H1 (cell line): Measurements from ENCODE around the gene NBL1. TPM values are rescaled to one million over a fixed set of nuclear protein-coding genes. Genes with fewer than 3 reads are reported as not detected.

ENCODE experiments used
- CTCF ChIA-PET: fragments of 300-600 bp; sonication (Branson Sonifier 250); formaldehyde crosslinking; loops from one replicate; lab custom pipeline; 2021; ENCODE audit not compliant: partially characterized antibody; lab: Charles Lee
- POLR2A ChIA-PET: fragments of 300-600 bp; sonication (Branson Sonifier 250); formaldehyde crosslinking; loops from one replicate; lab custom pipeline; 2021; ENCODE audit warnings: inconsistent platforms; ENCODE audit not compliant: partially characterized antibody; lab: Charles Lee
- DNase-seq, 2 experiments: peaks; one replicate each; pipeline versions ENCODE4 v3.0.0 to v3.0.0-alpha.2; 2010 to 2022; ENCODE audit warnings: low spot score in 2 of 2, low read depth in 1 of 2, mixed read lengths in 1 of 2
- FAIRE-seq: peaks from 2 replicates; lab custom pipeline; 2011; peaks lifted over from hg19 to GRCh38; lab: Jason Lieb, UNC
- H2AFZ ChIP-seq: 2 replicates; pipeline ENCODE4 v1.8.1; 2012; ENCODE audit warnings: low read length, inconsistent platforms
- H2AK5ac ChIP-seq: 2 replicates; pipeline ENCODE4 v1.6.1; 2013; ENCODE audit warnings: low read depth, low read length
- H2BK120ac ChIP-seq: replicated peaks from 2 replicates; pipeline ENCODE3; 2013; ENCODE audit warnings: low read depth, low read length, inconsistent platforms
- H2BK12ac ChIP-seq: 2 replicates; pipeline ENCODE4 v1.6.1; 2013; ENCODE audit warnings: low read depth, low read length
- H2BK15ac ChIP-seq: 2 replicates; pipeline ENCODE4 v1.6.1; 2013; ENCODE audit warnings: low read length
- H2BK20ac ChIP-seq: 2 replicates; pipeline ENCODE4 v1.6.1; 2013; ENCODE audit warnings: low read length
- H2BK5ac ChIP-seq: 2 replicates; pipeline ENCODE4 v1.6.1; 2013; ENCODE audit warnings: low read depth, low read length
- H3K14ac ChIP-seq: 2 replicates; pipeline ENCODE4 v1.6.1; 2013; ENCODE audit warnings: inconsistent platforms; ENCODE audit not compliant: insufficient read length
- H3K18ac ChIP-seq: 2 replicates; pipeline ENCODE4 v1.6.1; 2013; ENCODE audit warnings: low read length; ENCODE audit errors: extremely low read depth
- H3K23ac ChIP-seq: 2 replicates; pipeline ENCODE4 v1.6.1; 2013; ENCODE audit warnings: inconsistent platforms; ENCODE audit not compliant: insufficient read length
- H3K23me2 ChIP-seq: 2 replicates; pipeline ENCODE4 v1.6.1; 2013; ENCODE audit warnings: low read depth, low read length
- H3K27ac ChIP-seq: 2 replicates; pipeline ENCODE4 v1.6.1; 2011; ENCODE audit warnings: low read depth, low read length, inconsistent platforms
- H3K27me3 ChIP-seq, 4 experiments: replicated peaks in 1 of 4; 1 replicate in 1 of 4; 2 replicates in 3 of 4; pipeline versions ENCODE4 v1.6.1 to v1.8.1; 2011 to 2013; ENCODE audit warnings: low read length in 3 of 4, mild to moderate bottlenecking in 3 of 4, inconsistent platforms in 2 of 4, mixed read lengths in 2 of 4, moderate library complexity in 1 of 4; ENCODE audit not compliant: control insufficient read depth in 3 of 4, insufficient read depth in 3 of 4; ENCODE audit errors: extremely low read depth in 1 of 4
- H3K36me3 ChIP-seq, 4 experiments: 2 replicates each; pipeline versions ENCODE4 v1.6.1 to v1.8.1; 2011 to 2013; ENCODE audit warnings: mild to moderate bottlenecking in 4 of 4, low read length in 3 of 4, moderate library complexity in 2 of 4, control low read depth in 1 of 4, inconsistent platforms in 1 of 4; ENCODE audit not compliant: insufficient read depth in 4 of 4, control insufficient read depth in 2 of 4
- H3K4ac ChIP-seq: replicated peaks from 2 replicates; pipeline ENCODE3; 2013; ENCODE audit warnings: low read length, low read depth, mixed read lengths, inconsistent platforms; ENCODE audit not compliant: insufficient read length
- H3K4me1 ChIP-seq, 4 experiments: replicated peaks in 1 of 4; 1 replicate in 1 of 4; 2 replicates in 3 of 4; pipeline versions ENCODE4 v1.6.1 to v1.8.1; 2011 to 2013; ENCODE audit warnings: low read length in 3 of 4, inconsistent platforms in 2 of 4, mixed read lengths in 1 of 4; ENCODE audit not compliant: insufficient read depth in 4 of 4, control insufficient read depth in 3 of 4
- H3K4me2 ChIP-seq, 2 experiments: 2 replicates each; pipeline versions ENCODE4 v1.6.1 to v1.8.1; 2011 to 2013; ENCODE audit warnings: low read depth in 2 of 2, low read length in 2 of 2, control low read depth in 1 of 2, inconsistent platforms in 1 of 2, mild to moderate bottlenecking in 1 of 2; ENCODE audit not compliant: insufficient read depth in 1 of 2
- H3K4me3 ChIP-seq, 4 experiments: fragments of 200-600, 300-600 bp in 1 of 4; sonication (generic), shearing (Covaris generic), sonication (Bioruptor Twin) in 1 of 4; 2 replicates each; pipeline versions ENCODE4 v1.5.1 to v1.8.1; 2011 to 2016; ENCODE audit warnings: low read length in 4 of 4, low read depth in 3 of 4, control low read depth in 2 of 4, inconsistent platforms in 2 of 4, mild to moderate bottlenecking in 2 of 4, mixed read lengths in 1 of 4, moderate library complexity in 1 of 4; ENCODE audit not compliant: insufficient read depth in 2 of 4; ENCODE audit errors: extremely low read depth in 1 of 4
- H3K56ac ChIP-seq: replicated peaks from 2 replicates; pipeline ENCODE3; 2013; ENCODE audit warnings: low read depth, mild to moderate bottlenecking, mixed read lengths, low read length, inconsistent platforms; ENCODE audit not compliant: insufficient read length
- H3K79me1 ChIP-seq: 2 replicates; pipeline ENCODE4 v1.6.1; 2013; ENCODE audit warnings: low read depth, low read length, control low read depth
- H3K79me2 ChIP-seq, 2 experiments: 2 replicates each; pipeline versions ENCODE4 v1.6.1 to v1.8.1; 2012 to 2013; ENCODE audit warnings: low read length in 2 of 2, mild to moderate bottlenecking in 2 of 2, inconsistent platforms in 1 of 2; ENCODE audit not compliant: insufficient read depth in 2 of 2, control insufficient read depth in 1 of 2
- H3K9ac ChIP-seq, 4 experiments: replicated peaks in 1 of 4; 1 replicate in 1 of 4; 2 replicates in 3 of 4; pipeline versions ENCODE4 v1.6.1 to v1.8.1; 2011 to 2013; ENCODE audit warnings: low read depth in 3 of 4, low read length in 3 of 4, control low read depth in 2 of 4, mild to moderate bottlenecking in 2 of 4, moderate library complexity in 2 of 4, inconsistent platforms in 1 of 4; ENCODE audit errors: extremely low read depth in 1 of 4
- H3K9me3 ChIP-seq, 2 experiments: 2 replicates each; pipeline versions ENCODE4 v1.6.1 to v1.8.1; 2012 to 2013; ENCODE audit warnings: mild to moderate bottlenecking in 2 of 2, moderate library complexity in 2 of 2, control low read depth in 1 of 2, inconsistent platforms in 1 of 2, low read depth in 1 of 2, low read length in 1 of 2, mixed read lengths in 1 of 2; ENCODE audit not compliant: insufficient read depth in 2 of 2
- H4K20me1 ChIP-seq, 2 experiments: replicated peaks in 1 of 2; 2 replicates each; pipeline versions ENCODE3 to v1.8.1; 2011 to 2013; ENCODE audit warnings: inconsistent platforms in 2 of 2, low read length in 2 of 2, mild to moderate bottlenecking in 1 of 2; ENCODE audit not compliant: insufficient read depth in 2 of 2, control insufficient read depth in 1 of 2
- H4K5ac ChIP-seq: 2 replicates; pipeline ENCODE4 v1.6.1; 2013; ENCODE audit warnings: low read length, low read depth, mixed read lengths, inconsistent platforms; ENCODE audit not compliant: insufficient read length
- H4K8ac ChIP-seq: 2 replicates; pipeline ENCODE4 v1.8.0; 2013; ENCODE audit warnings: mild to moderate bottlenecking, moderate library complexity, low read length, inconsistent platforms; ENCODE audit not compliant: insufficient read depth; ENCODE audit errors: extremely low read depth
- H4K91ac ChIP-seq: replicated peaks from 2 replicates; pipeline ENCODE3; 2013; ENCODE audit warnings: low read length, mixed read lengths, inconsistent platforms; ENCODE audit not compliant: insufficient read length
- ATF3 ChIP-seq: IDR thresholded peaks from 2 replicates; pipeline ENCODE4 v1.6.1; 2011; ENCODE audit warnings: low read depth, mild to moderate bottlenecking, low read length; ENCODE audit not compliant: insufficient read depth
- CREB1 ChIP-seq: IDR thresholded peaks from 2 replicates; pipeline ENCODE4 v1.6.1; 2012; ENCODE audit warnings: inconsistent platforms
- EP300 ChIP-seq, 2 experiments: IDR thresholded peaks; 1 replicate in 1 of 2; 2 replicates in 1 of 2; pipeline ENCODE4 v1.6.1; 2011 to 2012; ENCODE audit warnings: low read depth in 2 of 2, low read length in 2 of 2, mild to moderate bottlenecking in 2 of 2, borderline replicate concordance in 1 of 2, inconsistent platforms in 1 of 2, moderate library complexity in 1 of 2
- SP2 ChIP-seq: IDR thresholded peaks from 2 replicates; pipeline ENCODE4 v1.6.1; 2012; ENCODE audit warnings: mild to moderate bottlenecking, low read length, inconsistent platforms
- SUZ12 ChIP-seq: fragments of 200-600 bp; sonication (generic); IDR thresholded peaks from 2 replicates; pipeline ENCODE4 v1.6.1; 2012; ENCODE audit warnings: mild to moderate bottlenecking, inconsistent platforms, low read length, moderate library complexity, mixed read lengths
- TAF7 ChIP-seq: optimal IDR thresholded peaks from 2 replicates; pipeline ENCODE3; 2011; ENCODE audit warnings: low read depth, mild to moderate bottlenecking, inconsistent platforms, low read length, moderate library complexity, borderline replicate concordance
- WGBS, 2 experiments: shearing (Covaris generic) in 1 of 2; methylation state at CpG; one replicate each; pipeline versions ENCODE4 v1.1.6 to v1.1.7; 2013 to 2015; ENCODE audit warnings: low lambda C conversion rate in 2 of 2, mixed read lengths in 2 of 2, inconsistent platforms in 1 of 2, low coverage in 1 of 2, missing lambda C conversion rate in 1 of 2; ENCODE audit not compliant: insufficient replicate concordance in 2 of 2, insufficient coverage in 1 of 2, insufficient read length in 1 of 2; ENCODE audit errors: extremely low coverage in 1 of 2, missing lambda C conversion rate in 1 of 2; 5-methylcytosine and 5-hydroxymethylcytosine counted together
- polyA plus RNA-seq, 7 experiments: library from polyadenylated mRNA; depleted of rRNA in 3 of 7; stranded (reverse) in 5 of 7; unstranded in 2 of 7; fragments of >200 nt in 5 of 7; fragments of 200-250 nt in 2 of 7; gene quantifications; 1 replicate in 5 of 7; 2 replicates in 1 of 7; 4 replicates in 1 of 7; pipeline versions ENCODE4 v1.2.1 to v1.2.3, GENCODE V29; 2011 to 2013; ENCODE audit warnings: missing spikeins in 2 of 7, mixed read lengths in 2 of 7
- total RNA-seq: library from RNA; stranded (reverse); fragmentation: NEBNext Ultra II Directional; extraction: Animal tissue kit (Norgen Biotek cat#: 25700); gene quantifications from 2 replicates; pipeline ENCODE4 v1.2.1, GENCODE V29; 2021
- TF ChIP-seq, protein P1 (sequence below): IDR thresholded peaks from 2 replicates; pipeline ENCODE4 v1.6.1; 2012; ENCODE audit warnings: inconsistent platforms
- TF ChIP-seq, protein P2 (sequence below), 3 experiments: IDR thresholded peaks; 1 replicate in 2 of 3; 2 replicates in 1 of 3; pipeline versions ENCODE4 v1.5.1 to v1.6.1; 2011; ENCODE audit warnings: low read length in 3 of 3, mild to moderate bottlenecking in 3 of 3, inconsistent platforms in 2 of 3, low read depth in 1 of 3, moderate library complexity in 1 of 3; ENCODE audit not compliant: insufficient read depth in 1 of 3; ENCODE audit errors: control extremely low read depth in 1 of 3
- TF ChIP-seq, protein P3 (sequence below): IDR thresholded peaks from 2 replicates; pipeline ENCODE4 v1.6.1; 2011; ENCODE audit warnings: low read length, improper control_type of control experiment

The NBL1 gene
- total and polyA plus RNA-seq, 2 of the 8 experiments (the other 6 are each of a cell fraction or from before 2014, with no cell fraction given): 8.7 to 9.7 TPM

- Histone ChIP-seq H2BK5ac (no peak overlapping the region), H3K23me2 (peaks cover 9% of the 10 kb centered on the region; the same call in 1 of the 2 replicates), H3K18ac (no peak overlapping the region), H4K91ac (no peak overlapping the region), H3K79me2 (no peaks in the 10 kb centered on the region), H3K4me3 (no peak overlapping the region), H3K9ac (no peak overlapping the region), H4K5ac (no peak overlapping the region), H3K9me3 (no peaks in the 10 kb centered on the region), H2BK120ac (no peak overlapping the region), H2BK20ac (no peak overlapping the region), H4K20me1 (peaks cover 0 to 2% of the 10 kb centered on the region in 2 experiments), H3K36me3 (no peaks in the 10 kb centered on the region; a peak in 1 of 8 replicates), H2AFZ (no peak overlapping the region), H2AK5ac (no peak overlapping the region), H3K4me1 (peaks cover 0 to 4% (median 0%) of the 10 kb centered on the region in 4 experiments; a peak in 4 of 7 replicates), H3K4me2 (no peak overlapping the region), H3K56ac (no peak overlapping the region), H2BK15ac (no peak overlapping the region), H3K4ac (no peak overlapping the region), H2BK12ac (no peak overlapping the region), H3K79me1 (no peaks in the 10 kb centered on the region; the same call in 1 of the 2 replicates), H3K14ac (no peak overlapping the region), H3K27ac (no peak overlapping the region), H3K23ac (no peak overlapping the region), H3K27me3 (peaks cover 28 to 43% (median 38%) of the 10 kb centered on the region in 4 experiments), H4K8ac (no peak overlapping the region)
- CTCF ChIA-PET: interaction anchor here (0.6 to 6.1 kb wide), 62 partner anchors 8 to 399 kb away, joined by 3 to 127 read pairs (median 4); partner anchors contain the start of genes NBL1 and RNF186
- DNase-seq: no peak
- FAIRE-seq: no peak
- 91% methylated on average over 2 of the region's 3 CpGs; no CpG with 5 or more reads in 1 of the 2 experiments for WGBS, 2 experiments
- POLR2A ChIA-PET: no interaction called here
- no peak for TF ChIP-seq EP300 (IDR thresholded peaks at IDR 0.05; ENCODE audit: borderline replicate concordance in 1 of 2, low read depth in 2 of 2, low read length in 2 of 2)
- TF ChIP-seq, protein P1, sequence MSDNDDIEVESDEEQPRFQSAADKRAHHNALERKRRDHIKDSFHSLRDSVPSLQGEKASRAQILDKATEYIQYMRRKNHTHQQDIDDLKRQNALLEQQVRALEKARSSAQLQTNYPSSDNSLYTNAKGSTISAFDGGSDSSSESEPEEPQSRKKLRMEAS: no peak
- TF ChIP-seq, protein P2, sequence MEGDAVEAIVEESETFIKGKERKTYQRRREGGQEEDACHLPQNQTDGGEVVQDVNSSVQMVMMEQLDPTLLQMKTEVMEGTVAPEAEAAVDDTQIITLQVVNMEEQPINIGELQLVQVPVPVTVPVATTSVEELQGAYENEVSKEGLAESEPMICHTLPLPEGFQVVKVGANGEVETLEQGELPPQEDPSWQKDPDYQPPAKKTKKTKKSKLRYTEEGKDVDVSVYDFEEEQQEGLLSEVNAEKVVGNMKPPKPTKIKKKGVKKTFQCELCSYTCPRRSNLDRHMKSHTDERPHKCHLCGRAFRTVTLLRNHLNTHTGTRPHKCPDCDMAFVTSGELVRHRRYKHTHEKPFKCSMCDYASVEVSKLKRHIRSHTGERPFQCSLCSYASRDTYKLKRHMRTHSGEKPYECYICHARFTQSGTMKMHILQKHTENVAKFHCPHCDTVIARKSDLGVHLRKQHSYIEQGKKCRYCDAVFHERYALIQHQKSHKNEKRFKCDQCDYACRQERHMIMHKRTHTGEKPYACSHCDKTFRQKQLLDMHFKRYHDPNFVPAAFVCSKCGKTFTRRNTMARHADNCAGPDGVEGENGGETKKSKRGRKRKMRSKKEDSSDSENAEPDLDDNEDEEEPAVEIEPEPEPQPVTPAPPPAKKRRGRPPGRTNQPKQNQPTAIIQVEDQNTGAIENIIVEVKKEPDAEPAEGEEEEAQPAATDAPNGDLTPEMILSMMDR (IDR thresholded peaks at IDR 0.05; ENCODE audit: control extremely low read depth in 1 of 3, insufficient read depth in 1 of 3, low read depth in 1 of 3, low read length in 3 of 3): no peak
- TF ChIP-seq, protein P3, sequence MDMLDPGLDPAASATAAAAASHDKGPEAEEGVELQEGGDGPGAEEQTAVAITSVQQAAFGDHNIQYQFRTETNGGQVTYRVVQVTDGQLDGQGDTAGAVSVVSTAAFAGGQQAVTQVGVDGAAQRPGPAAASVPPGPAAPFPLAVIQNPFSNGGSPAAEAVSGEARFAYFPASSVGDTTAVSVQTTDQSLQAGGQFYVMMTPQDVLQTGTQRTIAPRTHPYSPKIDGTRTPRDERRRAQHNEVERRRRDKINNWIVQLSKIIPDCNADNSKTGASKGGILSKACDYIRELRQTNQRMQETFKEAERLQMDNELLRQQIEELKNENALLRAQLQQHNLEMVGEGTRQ: no peak
- TF ChIP-seq SP2: no peak
- TF ChIP-seq SUZ12: no peak
- no peak for TF ChIP-seq ATF3
- no peak for TF ChIP-seq CREB1
- TF ChIP-seq TAF7: no peak
These were observed 18.2 kb downstream of the NBL1 start for GRCh38 chr1:19662313-19662712.
